ENCODE results near the gene TMEM132C.

DNA sequence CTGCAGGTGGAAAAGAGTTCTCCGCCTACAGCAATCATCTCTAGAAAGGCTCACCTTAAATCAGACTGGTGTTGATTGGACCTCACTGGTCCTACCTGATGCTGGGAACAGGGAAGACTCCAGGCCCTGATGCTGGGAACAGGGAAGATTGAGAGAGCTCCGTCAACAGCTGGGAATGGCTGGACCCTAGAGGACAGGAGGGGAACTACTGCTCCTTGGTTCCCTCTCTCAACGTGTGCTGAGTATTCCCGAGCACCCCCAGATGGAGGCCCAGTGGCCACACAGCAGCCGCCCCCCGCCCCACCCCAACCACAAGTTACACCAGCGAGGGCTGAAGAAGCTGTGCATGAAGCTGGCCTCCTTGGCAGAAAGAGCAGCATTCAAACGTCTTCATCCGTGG is 316.5 kb downstream of the TMEM132C start:
- TF ChIP-seq, protein P1, sequence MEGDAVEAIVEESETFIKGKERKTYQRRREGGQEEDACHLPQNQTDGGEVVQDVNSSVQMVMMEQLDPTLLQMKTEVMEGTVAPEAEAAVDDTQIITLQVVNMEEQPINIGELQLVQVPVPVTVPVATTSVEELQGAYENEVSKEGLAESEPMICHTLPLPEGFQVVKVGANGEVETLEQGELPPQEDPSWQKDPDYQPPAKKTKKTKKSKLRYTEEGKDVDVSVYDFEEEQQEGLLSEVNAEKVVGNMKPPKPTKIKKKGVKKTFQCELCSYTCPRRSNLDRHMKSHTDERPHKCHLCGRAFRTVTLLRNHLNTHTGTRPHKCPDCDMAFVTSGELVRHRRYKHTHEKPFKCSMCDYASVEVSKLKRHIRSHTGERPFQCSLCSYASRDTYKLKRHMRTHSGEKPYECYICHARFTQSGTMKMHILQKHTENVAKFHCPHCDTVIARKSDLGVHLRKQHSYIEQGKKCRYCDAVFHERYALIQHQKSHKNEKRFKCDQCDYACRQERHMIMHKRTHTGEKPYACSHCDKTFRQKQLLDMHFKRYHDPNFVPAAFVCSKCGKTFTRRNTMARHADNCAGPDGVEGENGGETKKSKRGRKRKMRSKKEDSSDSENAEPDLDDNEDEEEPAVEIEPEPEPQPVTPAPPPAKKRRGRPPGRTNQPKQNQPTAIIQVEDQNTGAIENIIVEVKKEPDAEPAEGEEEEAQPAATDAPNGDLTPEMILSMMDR (conservative IDR thresholded peaks at IDR 0.05; ENCODE audit: low read depth in 2 of 2), result 0 out of 4 replicates have a peak, but pooled peaks of 1 of the 2 experiments have one; percentile 0
- TF ChIP-seq JUNB (IDR thresholded peaks at IDR 0.05; ENCODE audit: unreplicated experiment) (no peak), EZH2 (IDR thresholded peaks at IDR 0.05; ENCODE audit: low read depth, unreplicated experiment) (no peak), CREB1 (CRISPR knock-in tag; IDR thresholded peaks at IDR 0.05; ENCODE audit: low read depth) (no peak), POLR2AphosphoS5 (IDR thresholded peaks at IDR 0.05; ENCODE audit: low read depth) (no peak), EZH2phosphoT487 (IDR thresholded peaks at IDR 0.05; ENCODE audit: unreplicated experiment) (no peak), NANOG (IDR thresholded peaks at IDR 0.05; ENCODE audit: borderline replicate concordance) (no peak), REST (IDR thresholded peaks at IDR 0.05; ENCODE audit: unreplicated experiment) (no peak), ZNF114 (CRISPR knock-in tag; IDR thresholded peaks at IDR 0.05) (no peak), STAT1 (IDR thresholded peaks at IDR 0.05; ENCODE audit: unreplicated experiment) (no peak), ZNF462 (CRISPR knock-in tag; IDR thresholded peaks at IDR 0.05) (no peak), ZNF331 (CRISPR knock-in tag; IDR thresholded peaks at IDR 0.05; ENCODE audit: low read depth) (no peak)
- TF ChIP-seq, protein P2, sequence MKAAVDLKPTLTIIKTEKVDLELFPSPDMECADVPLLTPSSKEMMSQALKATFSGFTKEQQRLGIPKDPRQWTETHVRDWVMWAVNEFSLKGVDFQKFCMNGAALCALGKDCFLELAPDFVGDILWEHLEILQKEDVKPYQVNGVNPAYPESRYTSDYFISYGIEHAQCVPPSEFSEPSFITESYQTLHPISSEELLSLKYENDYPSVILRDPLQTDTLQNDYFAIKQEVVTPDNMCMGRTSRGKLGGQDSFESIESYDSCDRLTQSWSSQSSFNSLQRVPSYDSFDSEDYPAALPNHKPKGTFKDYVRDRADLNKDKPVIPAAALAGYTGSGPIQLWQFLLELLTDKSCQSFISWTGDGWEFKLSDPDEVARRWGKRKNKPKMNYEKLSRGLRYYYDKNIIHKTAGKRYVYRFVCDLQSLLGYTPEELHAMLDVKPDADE (IDR thresholded peaks at IDR 0.05), result no peak

All from GM23338 (cell line).